Measurements from ENCODE around the gene MGLL.
"Not testable (repeated sequence)": the region's sequence is repeated elsewhere in the genome, so short reads cannot be mapped to it uniquely, and the experiment has no call there.

Gene MGLL

GRCh38 chr3:127706785-127707351, 115.4 kb downstream of the MGLL start:
- no peak for DNase-seq

GRCh38 chr3:127706312-127706711, 116.0 kb downstream of the MGLL start:
- no peak for DNase-seq

GRCh38 chr3:127704840-127705239, 117.5 kb downstream of the MGLL start:
- DNase-seq = not testable (repeated sequence)

- DNase-seq = no peak
Measured at GRCh38 chr3:127702151-127702578, 120.2 kb downstream of the MGLL start.

GRCh38 chr3:127701280-127701911, 120.9 kb downstream of the MGLL start:
- DNase-seq = no peak

GRCh38 chr3:127700406-127700805, 121.9 kb downstream of the MGLL start:
- no peak for DNase-seq

- no peak for DNase-seq
Measured at GRCh38 chr3:127699416-127700300, 122.7 kb downstream of the MGLL start.

GRCh38 chr3:127698691-127699415, 123.5 kb downstream of the MGLL start:
- no peak for DNase-seq

- no peak for DNase-seq
Measured at GRCh38 chr3:127698286-127698685, 124.0 kb downstream of the MGLL start.

GRCh38 chr3:127697551-127698240, 124.6 kb downstream of the MGLL start:
- DNase-seq = peak; percentile 67

GRCh38 chr3:127694467-127695215, 127.7 kb downstream of the MGLL start:
- DNase-seq = no peak

GRCh38 chr3:127693336-127693843, 128.9 kb downstream of the MGLL start:
- no peak for DNase-seq

- DNase-seq = no peak
Measured at GRCh38 chr3:127692501-127693335, 129.6 kb downstream of the MGLL start.

GRCh38 chr3:127691974-127692373, 130.3 kb downstream of the MGLL start:
- DNase-seq = no peak

GRCh38 chr3:127691489-127691888, 130.8 kb downstream of the MGLL start:
- DNase-seq = no peak

- peak; percentile 44 for DNase-seq
Measured at GRCh38 chr3:127690823-127691452, 131.4 kb downstream of the MGLL start.

GRCh38 chr3:127690106-127690505, 132.2 kb downstream of the MGLL start:
- DNase-seq = no peak

GRCh38 chr3:127689266-127689860, 133.0 kb downstream of the MGLL start:
- no peak for DNase-seq
